SIG-M5 treated with dmso at 0.1 percent for 504 hours (cell line): ENCODE measurements around the gene TBC1D2.
"Not testable (repeated sequence)": the region's sequence is repeated elsewhere in the genome, so short reads cannot be mapped to it uniquely, and the experiment has no call there.

ENCODE experiments used
- DNase-seq: peaks from one replicate; lab custom pipeline; 2025; ENCODE audit not compliant: unreplicated experiment; lab: John Stamatoyannopoulos, UW

The TBC1D2 gene

DNA sequence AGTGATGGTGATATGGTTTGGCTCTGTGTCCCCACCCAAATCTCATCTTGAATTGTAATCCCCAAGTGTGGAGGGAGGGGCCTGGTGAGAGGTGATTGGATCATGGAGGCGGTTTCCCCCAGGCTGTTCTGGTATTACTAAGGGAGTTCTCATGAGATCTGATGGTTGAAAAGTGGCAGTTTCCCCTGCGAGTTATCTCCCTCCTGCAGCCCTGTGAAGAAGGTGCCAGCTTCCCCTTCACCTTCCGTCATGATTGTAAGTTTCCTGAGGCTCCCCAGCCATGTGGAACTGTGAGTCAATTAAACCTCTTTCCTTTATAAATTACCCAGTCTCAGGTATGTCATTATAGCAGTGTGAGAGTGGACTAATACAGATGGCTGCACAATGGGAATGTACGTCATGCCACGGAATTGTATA, 80.9 kb downstream of the TBC1D2 start:
- DNase-seq, result not testable (repeated sequence)

- DNase-seq, result no peak
Observed at GRCh38 chr9:98173181-98173580, 82.3 kb downstream of the TBC1D2 start.

GRCh38 chr9:98172604-98173003, 82.8 kb downstream of the TBC1D2 start:
- DNase-seq, result peak; percentile 62

- DNase-seq, result no peak
Observed at GRCh38 chr9:98171176-98171925, 84.1 kb downstream of the TBC1D2 start.

DNA sequence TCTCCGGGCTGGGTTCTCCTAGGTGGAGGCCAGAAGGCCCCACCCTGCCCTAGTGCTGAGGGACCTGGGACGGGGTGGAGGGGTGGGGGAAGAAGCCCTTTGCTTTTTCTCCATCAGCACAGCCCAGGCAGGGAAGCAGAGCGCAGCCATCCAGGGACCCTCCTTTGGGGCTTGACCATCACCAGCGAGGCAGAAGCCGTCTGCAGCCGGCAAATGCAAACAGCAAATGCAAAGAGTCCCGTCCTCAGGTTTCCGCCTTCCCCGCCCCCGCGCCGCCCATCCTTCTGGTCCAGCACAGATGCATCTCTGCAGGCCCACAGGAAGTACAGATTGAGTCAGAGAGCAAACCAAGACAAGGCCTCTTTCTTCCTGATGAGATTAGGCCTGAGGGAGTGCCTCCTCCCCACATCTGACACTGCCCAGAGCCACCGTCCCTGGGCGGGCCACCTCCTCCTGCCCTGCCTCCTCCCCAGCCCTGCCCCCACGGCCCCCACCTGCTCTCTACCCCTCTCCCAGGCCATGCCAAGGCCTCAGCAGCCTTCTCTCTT, 86.4 kb downstream of the TBC1D2 start:
- DNase-seq, result no peak

DNA sequence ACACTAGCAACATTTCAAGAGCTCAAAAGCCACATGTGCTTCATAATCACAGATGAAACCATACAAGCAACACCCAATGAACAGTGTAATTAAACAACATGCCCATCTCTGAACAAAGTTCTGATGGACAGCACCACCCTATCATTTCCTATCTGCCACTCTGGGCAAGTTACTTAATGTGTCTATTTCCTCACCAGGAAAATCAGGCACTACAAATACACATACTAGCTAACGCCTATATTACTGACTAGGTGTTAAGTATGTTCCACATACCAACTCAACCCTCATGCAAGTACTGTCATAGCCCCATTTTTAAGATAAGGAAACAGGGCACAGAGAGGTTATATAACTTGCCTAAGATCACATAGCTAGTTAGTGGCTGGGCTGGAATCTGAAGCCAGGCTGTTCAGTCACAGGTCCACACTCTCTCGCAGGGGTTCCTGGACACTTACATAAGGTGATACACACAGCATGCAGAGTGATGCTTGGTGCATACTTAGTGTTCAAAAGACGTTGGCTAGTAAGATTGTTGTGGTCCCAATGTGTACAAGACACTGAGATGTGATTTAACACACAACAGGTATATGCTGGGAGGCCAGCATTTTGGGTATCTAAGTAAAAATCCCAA, 87.2 kb downstream of the TBC1D2 start:
- DNase-seq, result no peak

DNA sequence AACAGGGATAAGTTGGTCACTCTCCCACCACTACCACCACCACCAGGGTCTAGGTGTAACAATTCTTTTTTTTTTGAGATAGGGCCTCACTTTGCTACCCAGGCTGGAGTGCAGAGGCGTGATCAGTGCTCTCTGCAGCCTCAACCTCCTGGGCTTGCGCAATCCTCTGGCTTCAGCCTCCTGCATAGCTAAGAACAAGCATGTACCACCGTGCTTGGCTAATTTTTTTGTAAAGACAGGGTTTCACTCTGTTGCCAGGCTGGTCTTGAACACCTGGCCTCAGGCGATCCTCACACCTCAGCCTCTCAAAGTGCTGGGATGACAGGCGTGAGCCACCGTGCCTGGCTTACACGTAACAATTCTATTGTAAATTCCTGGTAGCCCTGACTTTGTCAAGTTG, 90.5 kb downstream of the TBC1D2 start:
- no peak for DNase-seq

GRCh38 chr9:98162613-98163012, 92.8 kb downstream of the TBC1D2 start:
- DNase-seq, result no peak

DNA sequence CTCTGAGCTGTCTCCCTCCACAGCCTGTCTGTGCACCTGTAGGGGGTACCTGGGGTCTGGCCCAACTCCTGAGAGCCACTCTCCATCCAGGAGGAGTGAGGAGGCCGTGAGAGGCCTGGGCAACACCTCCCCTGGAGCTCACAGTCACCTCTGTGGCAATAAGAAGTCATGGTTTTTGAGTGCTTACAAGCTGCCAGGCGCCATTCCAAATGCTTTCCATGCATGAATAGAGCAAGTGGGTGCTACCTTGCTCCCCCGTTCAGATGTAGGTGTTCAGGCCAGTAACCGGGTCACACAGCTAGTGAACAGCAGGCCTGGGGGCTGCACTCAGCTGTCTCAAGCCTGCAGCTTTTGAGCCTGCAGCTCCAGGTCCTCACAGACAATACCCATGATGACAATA, 93.6 kb downstream of the TBC1D2 start:
- DNase-seq, result no peak

DNA sequence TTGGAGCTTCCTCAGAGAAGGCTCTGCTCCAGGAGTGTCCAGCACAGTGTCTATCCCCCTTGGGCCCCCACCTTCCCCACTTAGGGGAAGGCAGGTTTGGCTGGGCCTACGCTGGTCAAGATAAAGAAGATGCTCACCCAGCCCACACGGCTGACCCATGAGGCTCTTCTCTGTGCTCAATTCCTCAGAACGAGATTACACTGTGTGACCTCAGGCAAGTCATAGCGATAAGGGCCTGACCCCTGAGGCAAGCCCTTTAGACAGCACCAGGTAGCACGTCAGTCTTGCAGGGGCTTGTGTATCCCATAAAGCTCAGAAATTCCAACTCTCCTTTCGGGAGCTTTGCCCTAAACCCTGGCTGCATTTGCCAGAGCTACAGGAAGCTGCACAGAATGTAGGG, 95.7 kb downstream of the TBC1D2 start:
- DNase-seq, result no peak

DNA sequence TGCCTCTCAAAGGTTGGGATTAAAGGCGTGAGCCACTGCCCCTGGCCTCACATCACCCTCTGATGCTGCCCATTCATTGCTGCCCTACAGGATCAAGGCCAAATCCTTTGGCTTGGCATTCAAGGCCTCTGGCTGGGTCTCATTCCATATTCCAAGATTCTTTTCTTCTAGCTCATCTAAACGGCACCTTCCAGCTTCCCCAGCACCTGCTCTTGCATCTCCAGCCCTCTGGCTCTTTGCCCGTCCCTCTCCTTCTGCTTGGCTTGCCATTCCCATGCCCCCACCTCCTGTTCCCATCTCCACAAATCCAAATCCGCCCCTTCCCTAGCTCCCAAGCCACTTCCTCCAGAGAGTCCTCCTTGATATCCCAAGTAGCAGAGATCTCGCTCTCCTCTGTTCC, 96.1 kb downstream of the TBC1D2 start:
- no peak for DNase-seq

- DNase-seq, result no peak
Observed at GRCh38 chr9:98158071-98158831, 97.2 kb downstream of the TBC1D2 start.

- DNase-seq, result no peak
Observed at GRCh38 chr9:98157372-98157771, 98.1 kb downstream of the TBC1D2 start.

GRCh38 chr9:98154678-98155077, 100.8 kb downstream of the TBC1D2 start:
- DNase-seq, result peak; percentile 13

DNA sequence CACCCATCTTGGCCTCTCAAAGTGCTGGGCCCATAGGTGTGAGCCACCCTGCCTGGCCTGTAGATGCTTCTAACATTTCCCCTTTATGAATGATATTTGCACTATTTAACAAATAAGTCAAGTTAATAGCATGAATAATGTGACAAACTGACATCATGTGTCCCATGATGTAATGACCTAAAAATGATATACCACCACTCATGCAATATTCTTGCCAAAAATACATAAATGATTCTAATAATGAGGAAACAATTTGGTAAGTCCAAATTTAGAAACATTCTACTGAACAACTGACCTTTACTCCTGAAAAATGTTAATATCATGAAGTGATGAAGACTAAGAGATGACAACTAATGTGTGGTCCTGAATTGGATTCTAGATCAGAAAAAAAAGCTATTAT, 102.9 kb downstream of the TBC1D2 start:
- DNase-seq, result no peak

DNA sequence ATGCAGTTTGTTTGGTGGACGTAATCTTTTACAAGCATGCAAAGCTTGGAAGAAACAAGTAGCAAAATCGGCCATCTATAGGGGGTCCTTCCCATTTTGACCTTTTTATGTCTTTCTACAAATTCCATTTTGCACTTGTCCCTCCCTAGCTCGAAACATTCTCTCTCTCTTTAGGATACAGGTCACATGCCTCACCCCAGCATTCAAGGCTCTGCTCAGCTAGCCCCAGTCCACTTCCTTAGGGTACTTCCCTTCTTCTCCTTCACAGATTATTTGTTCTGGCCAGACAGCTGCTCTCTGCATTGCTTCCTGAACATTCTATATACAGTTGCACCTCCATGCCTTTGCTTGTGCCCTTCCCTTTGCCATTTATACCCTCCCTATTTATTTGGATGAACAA, 104.7 kb downstream of the TBC1D2 start:
- no peak for DNase-seq

DNA sequence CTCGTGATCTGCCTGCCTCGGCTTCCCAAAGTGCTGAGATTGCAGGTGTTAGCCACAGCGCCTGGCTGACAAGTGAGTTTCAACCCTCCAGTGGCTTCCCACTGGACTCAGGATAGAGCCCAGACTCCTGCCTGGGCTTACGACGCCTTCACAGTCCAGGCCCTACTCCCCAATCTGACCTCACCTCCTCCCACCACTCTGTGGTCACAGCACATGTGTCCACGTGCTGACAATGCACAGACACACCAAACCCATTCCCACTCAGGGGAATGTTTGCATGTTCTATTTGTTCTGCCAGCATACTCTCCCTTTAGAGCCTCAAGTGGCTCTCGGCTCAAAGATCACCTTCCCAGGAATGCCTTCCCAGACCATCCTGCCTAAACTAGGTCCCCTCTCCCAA, 105.3 kb downstream of the TBC1D2 start:
- no peak for DNase-seq

DNA sequence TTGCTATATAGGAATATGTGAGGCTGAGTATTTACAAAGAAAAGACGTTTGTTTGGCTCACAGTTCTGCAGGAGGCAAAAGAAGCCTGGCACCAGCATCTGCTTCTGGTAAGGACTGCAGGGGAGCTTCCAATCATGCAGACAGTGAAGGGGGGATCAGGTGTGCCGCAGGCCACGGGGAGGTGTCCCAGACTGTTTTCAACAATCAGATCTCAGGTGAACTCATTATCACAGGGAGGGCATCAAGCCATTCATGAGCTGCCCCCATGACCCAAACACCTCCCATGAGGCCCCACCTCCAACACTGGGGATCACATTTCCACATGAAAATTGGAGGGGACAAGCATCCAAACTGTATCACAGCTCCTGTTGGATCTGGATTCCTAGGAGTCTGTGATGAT, 106.0 kb downstream of the TBC1D2 start:
- no peak for DNase-seq
